Duodenal mucosa (tissue), 2 donors: Measurements from ENCODE around the gene PDZD4.

Experiments used
- H3K27ac ChIP-seq: one replicate; pipeline ENCODE4 v1.7.0; 2013; ENCODE audit warnings: low read depth, low read length
- H3K27me3 ChIP-seq, 2 donors: one replicate each; pipeline ENCODE4 v1.7.0; 2013; ENCODE audit warnings: low read length in 2 of 2, control low read depth in 1 of 2; ENCODE audit not compliant: insufficient read depth in 2 of 2, control insufficient read depth in 1 of 2
- H3K36me3 ChIP-seq, 2 donors: one replicate each; pipeline ENCODE4 v1.7.0; 2013; ENCODE audit warnings: low read length in 2 of 2, control low read depth in 1 of 2; ENCODE audit not compliant: insufficient read depth in 2 of 2, control insufficient read depth in 1 of 2
- H3K4me1 ChIP-seq, 2 donors: one replicate each; pipeline ENCODE4 v1.7.0; 2013; ENCODE audit warnings: low read length in 2 of 2, control low read depth in 1 of 2; ENCODE audit not compliant: insufficient read depth in 2 of 2, control insufficient read depth in 1 of 2
- H3K4me3 ChIP-seq, 2 donors: one replicate each; pipeline ENCODE4 v1.7.0; 2013; ENCODE audit warnings: low read length in 2 of 2, low read depth in 1 of 2
- H3K9ac ChIP-seq, 2 donors: one replicate each; pipeline ENCODE4 v1.7.0; 2013; ENCODE audit warnings: low read length in 2 of 2, low read depth in 1 of 2
- H3K9me3 ChIP-seq, 2 donors: one replicate each; pipeline ENCODE4 v1.7.0; 2013; ENCODE audit warnings: low read length in 2 of 2, control low read depth in 1 of 2; ENCODE audit not compliant: control insufficient read depth in 1 of 2

The PDZD4 gene

DNA sequence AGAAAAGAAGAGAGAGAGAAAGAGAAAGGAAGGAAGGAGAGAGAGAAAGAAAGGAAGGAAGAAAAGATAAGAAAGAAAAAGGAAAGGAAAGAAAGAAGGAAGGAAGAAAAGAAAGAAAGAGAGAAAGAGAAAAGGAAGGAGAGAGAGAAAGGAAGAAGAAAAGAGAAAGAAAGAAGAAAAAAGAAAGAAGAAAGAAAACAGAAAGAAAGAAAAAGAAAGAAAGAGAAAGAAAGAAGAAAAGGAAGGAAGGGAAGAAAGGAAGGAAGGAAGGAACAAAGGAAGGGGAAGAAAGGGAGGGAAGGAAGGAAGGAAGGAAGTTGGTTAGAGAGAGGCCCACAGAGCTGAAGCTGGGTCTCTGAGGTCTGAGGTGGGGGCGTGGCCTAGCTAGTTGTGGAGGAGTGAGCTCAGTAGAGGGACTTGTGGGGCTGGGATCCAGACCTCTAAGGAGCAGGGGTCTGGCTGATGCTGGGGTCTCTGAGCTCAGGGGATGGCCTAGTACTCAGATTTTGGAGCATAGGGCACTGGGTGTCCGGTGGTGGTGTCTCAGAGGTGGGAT lies 27.1 kb upstream of the PDZD4 start:
- H3K27ac ChIP-seq: no peak overlapping the region
- H3K9ac ChIP-seq: no peak overlapping the region
- H3K36me3 ChIP-seq: no peaks in the 10 kb centered on the region
- H3K9me3 ChIP-seq: no peaks in the 10 kb centered on the region
- no peaks in the 10 kb centered on the region for H3K4me1 ChIP-seq
- no peak overlapping the region for H3K4me3 ChIP-seq
- H3K27me3 ChIP-seq: no peaks in the 10 kb centered on the region

DNA sequence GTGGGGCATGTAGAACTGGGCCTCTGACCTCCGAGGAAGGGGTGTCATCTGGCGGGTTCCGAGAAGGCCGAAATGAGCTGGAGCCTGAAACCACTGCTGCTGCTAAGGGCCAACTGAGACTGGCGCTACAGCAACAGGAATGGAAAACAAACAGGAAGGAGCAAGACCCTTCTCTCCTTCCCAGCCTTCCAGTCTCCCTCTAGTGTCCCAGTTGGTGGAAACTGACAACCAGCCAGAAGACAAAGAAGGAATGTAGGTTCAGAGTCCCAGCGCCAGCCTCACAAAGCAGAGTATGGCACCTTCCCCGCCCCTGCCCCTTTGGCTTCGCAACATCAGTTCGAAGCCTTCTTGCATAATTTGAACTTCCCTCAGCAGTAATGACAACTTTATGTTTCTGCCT lies 24.4 kb upstream of the PDZD4 start:
- H3K27me3 ChIP-seq: no peaks in the 10 kb centered on the region
- no peaks in the 10 kb centered on the region for H3K9me3 ChIP-seq
- H3K4me3 ChIP-seq: no peak overlapping the region
- no peak overlapping the region for H3K9ac ChIP-seq
- H3K4me1 ChIP-seq: no peaks in the 10 kb centered on the region
- H3K27ac ChIP-seq: no peak overlapping the region
- no peaks in the 10 kb centered on the region for H3K36me3 ChIP-seq

DNA sequence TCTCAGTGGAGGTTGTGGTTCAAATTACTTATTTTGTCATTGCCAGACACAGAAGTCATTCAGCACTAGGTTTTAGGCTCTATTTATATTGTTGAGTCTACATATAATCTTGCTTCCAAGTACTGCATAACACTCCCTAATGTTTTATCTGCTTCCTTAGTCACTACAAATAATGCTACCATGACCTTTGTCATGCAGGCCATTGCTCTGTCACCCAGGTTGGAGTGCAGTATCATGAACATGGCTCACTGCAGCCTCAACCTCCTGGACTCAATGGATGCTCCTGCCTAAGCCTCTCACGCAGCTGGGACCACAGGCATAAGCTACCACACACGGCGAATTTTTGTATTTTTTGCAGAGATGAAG lies 23.5 kb upstream of the PDZD4 start:
- H3K36me3 ChIP-seq: no peaks in the 10 kb centered on the region
- H3K4me3 ChIP-seq: no peak overlapping the region
- no peak overlapping the region for H3K27ac ChIP-seq
- no peaks in the 10 kb centered on the region for H3K4me1 ChIP-seq
- H3K27me3 ChIP-seq: no peaks in the 10 kb centered on the region
- H3K9me3 ChIP-seq: no peaks in the 10 kb centered on the region
- H3K9ac ChIP-seq: no peak overlapping the region

DNA sequence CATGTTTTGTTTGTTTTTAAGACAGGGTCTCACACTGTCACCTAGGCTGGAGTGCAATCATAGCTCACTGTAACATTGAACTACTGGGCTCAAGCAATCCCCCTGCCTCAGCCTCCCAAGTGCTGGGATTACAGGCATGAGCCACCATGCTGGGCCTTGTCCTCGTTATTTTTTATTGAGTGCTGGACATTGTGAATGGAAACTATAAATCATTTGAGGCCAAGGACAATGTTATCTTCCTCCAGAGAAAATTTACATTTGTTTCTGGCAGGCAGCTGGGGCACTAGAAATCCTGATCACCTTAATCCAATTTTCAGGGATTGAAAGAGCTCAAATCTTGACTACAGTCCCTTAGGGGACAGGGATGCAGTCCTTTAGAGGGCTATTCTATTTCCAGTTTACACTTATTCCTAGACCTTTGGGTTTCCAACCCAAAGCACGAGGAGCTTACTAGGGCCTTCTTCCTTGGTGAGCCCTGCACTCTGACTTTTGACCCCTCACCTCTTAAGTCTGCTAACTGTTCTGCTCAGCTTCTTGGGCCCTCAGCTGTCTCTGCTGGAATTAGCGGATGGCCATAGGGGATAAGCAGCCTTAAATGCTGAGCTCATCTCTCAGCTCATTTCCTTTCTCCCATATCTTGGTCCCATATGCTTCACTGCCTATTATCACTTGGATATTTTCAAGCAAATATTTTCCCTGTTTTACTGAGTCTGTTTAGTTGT lies 23.0 kb upstream of the PDZD4 start:
- Histone ChIP-seq H3K27ac (no peak overlapping the region), H3K4me1 (no peaks in the 10 kb centered on the region), H3K9me3 (no peaks in the 10 kb centered on the region), H3K36me3 (no peaks in the 10 kb centered on the region), H3K27me3 (no peaks in the 10 kb centered on the region), H3K4me3 (no peak overlapping the region), H3K9ac (no peak overlapping the region)

DNA sequence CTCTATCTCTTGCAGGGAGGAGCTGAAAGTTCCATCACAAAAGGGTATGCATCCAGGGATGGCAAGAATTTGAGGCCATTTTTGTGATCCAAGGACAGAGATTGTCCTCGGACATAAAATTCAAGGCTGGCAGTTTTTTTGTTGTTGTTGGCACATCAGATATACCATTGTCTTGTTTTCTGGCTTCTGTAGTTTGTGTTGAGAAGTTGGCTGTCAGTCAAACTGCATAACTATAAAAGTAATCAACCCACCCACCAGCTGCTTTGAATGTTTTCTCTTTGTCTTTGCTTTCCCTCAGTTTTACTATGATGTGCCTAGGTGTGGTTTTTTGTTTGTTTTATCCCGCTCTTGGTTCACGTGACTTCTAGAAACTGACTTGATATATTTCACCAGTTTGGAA lies 21.6 kb upstream of the PDZD4 start:
- Histone ChIP-seq H3K36me3 (no peaks in the 10 kb centered on the region), H3K9ac (no peak overlapping the region), H3K27me3 (no peaks in the 10 kb centered on the region), H3K4me1 (no peaks in the 10 kb centered on the region), H3K4me3 (no peak overlapping the region), H3K9me3 (no peaks in the 10 kb centered on the region), H3K27ac (no peak overlapping the region)

DNA sequence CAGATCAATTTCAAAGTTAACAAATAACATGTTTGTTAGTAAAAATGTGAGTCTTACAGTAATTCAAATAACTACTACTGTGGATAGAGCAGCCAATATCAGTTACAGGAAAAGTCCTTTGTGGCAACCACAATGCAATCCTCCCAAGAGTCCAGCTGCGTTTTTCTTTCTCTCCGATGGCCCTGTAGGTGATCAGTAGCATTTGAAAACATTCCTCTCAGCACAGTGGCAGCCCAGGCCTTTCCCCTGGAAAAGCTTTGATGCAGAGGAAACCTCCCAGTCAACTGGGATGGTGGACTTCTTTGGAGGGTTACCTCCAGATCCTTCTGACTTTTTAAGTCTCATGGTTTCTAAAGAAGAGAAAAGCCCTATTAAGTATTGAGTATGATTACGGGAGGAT lies 18.0 kb upstream of the PDZD4 start:
- no peak overlapping the region for H3K4me3 ChIP-seq
- H3K9me3 ChIP-seq: no peaks in the 10 kb centered on the region
- H3K36me3 ChIP-seq: no peaks in the 10 kb centered on the region
- H3K4me1 ChIP-seq: no peaks in the 10 kb centered on the region
- H3K27ac ChIP-seq: no peak overlapping the region
- H3K9ac ChIP-seq: no peak overlapping the region
- H3K27me3 ChIP-seq: no peaks in the 10 kb centered on the region

DNA sequence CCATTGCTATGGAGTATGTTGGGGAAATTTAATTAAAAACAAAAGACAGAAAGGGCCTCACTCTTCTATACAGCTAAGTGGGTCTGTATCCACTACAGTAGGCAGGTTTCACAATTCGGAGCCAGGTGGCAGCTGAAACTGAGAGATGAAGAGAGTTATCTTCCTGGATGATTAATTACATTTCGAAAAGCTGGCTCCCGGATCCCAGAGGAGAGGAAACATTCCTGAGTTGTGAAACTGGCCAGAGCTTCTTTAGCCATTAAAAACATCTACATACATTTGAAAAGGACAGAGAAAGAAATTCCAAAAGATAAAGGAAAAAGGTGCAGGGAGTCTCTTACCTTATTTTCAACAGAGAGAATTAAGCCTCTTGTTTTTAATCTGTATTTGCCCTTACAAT lies 15.5 kb upstream of the PDZD4 start:
- Histone ChIP-seq H3K27ac (no peak overlapping the region), H3K27me3 (no peaks in the 10 kb centered on the region), H3K4me1 (no peaks in the 10 kb centered on the region), H3K9me3 (no peaks in the 10 kb centered on the region), H3K4me3 (no peak overlapping the region), H3K36me3 (no peaks in the 10 kb centered on the region), H3K9ac (no peak overlapping the region)

DNA sequence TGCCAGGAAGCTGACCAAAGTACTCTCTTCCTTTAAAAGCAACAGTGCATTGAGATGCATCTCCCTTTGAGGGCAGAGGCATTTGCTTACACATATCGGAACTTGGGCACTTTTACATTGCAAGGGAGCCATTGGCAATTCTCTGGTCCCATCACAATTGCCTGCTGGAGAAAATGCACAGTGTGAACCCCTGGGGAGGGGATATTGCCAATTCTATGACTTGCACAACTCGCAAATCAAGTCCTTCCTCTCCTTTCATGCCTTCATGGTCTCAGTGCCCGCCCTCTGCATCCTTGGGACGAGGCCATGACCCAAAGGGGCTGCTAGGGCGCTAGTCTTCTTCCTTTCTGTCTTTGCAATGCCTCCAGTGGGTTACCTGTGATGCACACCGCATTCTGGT lies 14.9 kb upstream of the PDZD4 start:
- no peak overlapping the region for H3K4me3 ChIP-seq
- H3K9ac ChIP-seq: no peak overlapping the region
- H3K27me3 ChIP-seq: no peaks in the 10 kb centered on the region

DNA sequence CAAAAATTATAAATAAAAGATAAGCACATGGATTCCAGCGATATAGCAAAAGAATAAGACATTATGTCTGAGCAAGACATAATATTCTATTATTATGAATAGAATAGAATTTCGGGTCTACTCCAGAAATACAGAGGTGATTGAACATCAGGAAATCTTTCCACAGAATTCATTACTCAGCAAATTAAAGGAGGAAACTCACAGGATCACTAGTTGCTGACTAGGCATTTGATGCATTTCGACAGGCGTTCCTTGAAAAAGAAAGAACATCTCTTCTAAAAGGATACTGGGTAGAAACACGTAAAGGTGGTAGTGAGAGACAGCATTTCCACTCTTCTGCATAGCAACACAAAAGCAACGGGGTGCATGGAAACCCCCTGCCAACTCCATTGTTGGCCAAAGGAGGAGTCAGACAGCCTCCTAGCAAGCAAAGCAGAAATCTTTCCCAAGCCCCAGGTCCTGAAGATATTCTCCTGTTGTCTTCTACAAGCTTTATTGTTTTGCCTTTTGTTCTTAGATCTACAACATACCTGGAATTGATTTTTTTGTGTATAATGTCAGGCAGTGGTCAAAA lies 14.3 kb upstream of the PDZD4 start:
- no peak overlapping the region for H3K4me3 ChIP-seq
- no peaks in the 10 kb centered on the region for H3K4me1 ChIP-seq
- no peaks in the 10 kb centered on the region for H3K27me3 ChIP-seq
- H3K27ac ChIP-seq: no peak overlapping the region
- no peaks in the 10 kb centered on the region for H3K36me3 ChIP-seq
- no peaks in the 10 kb centered on the region for H3K9me3 ChIP-seq
- H3K9ac ChIP-seq: no peak overlapping the region

More for the DNA sequence above, 14.9 kb upstream of the PDZD4 start:
- no peaks in the 10 kb centered on the region for H3K9me3 ChIP-seq
- H3K36me3 ChIP-seq: no peaks in the 10 kb centered on the region
- no peaks in the 10 kb centered on the region for H3K4me1 ChIP-seq
- H3K27ac ChIP-seq: no peak overlapping the region

DNA sequence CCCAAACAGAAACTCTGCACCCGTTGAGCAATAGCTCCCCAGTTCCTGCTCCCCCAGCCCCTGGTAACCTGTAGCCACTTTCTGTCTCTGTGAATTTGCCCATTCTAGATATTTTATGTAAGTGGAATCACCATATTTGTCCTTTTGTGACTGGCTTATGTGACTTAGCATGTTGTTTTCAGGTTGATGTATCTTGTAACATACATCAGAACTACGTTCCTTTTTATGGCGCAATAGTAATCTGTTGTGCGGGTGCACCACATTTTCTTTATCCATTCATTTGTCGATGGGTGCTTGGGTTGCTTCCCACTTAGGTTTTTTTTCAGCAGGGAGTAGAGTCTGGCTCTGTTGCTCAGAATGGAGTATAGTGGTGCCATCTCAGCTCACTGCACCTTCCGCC lies 6.6 kb upstream of the PDZD4 start:
- H3K27ac ChIP-seq: no peak overlapping the region
- no peaks in the 10 kb centered on the region for H3K9me3 ChIP-seq
- no peak overlapping the region for H3K9ac ChIP-seq
- no peak overlapping the region for H3K4me3 ChIP-seq
- peaks cover 0 to 3% of the 10 kb centered on the region in 2 donors for H3K27me3 ChIP-seq
- H3K4me1 ChIP-seq: no peaks in the 10 kb centered on the region
- H3K36me3 ChIP-seq: no peaks in the 10 kb centered on the region
